Neural progenitor cell (in vitro differentiated cells): ENCODE measurements around the gene IGFALS. TPM values are rescaled to one million over a fixed set of nuclear protein-coding genes. Genes with fewer than 3 reads are reported as not detected.

ENCODE experiments used
- DNase-seq: peaks from one replicate; pipeline ENCODE4 v3.0.0-alpha.2; 2016; ENCODE audit warnings: low spot score
- H2AFZ ChIP-seq: fragments of 200-600 bp; sonication (generic); replicated peaks from 2 replicates; pipeline ENCODE4 v1.6.1; 2016; ENCODE audit warnings: antibody characterized with exemption
- H3F3A ChIP-seq: fragments of 200-600 bp; sonication (generic); 2 replicates; pipeline ENCODE4 v1.6.1; 2016; ENCODE audit warnings: antibody characterized with exemption, low read depth
- H3K27ac ChIP-seq: fragments of 200-600 bp; sonication (generic); 2 replicates; pipeline ENCODE4 v1.5.1; 2016; ENCODE audit warnings: mild to moderate bottlenecking
- H3K27me3 ChIP-seq: fragments of 200-600 bp; sonication (generic); 2 replicates; pipeline ENCODE4 v1.6.1; 2016; ENCODE audit warnings: mild to moderate bottlenecking, moderate library complexity
- H3K36me3 ChIP-seq: fragments of 200-600 bp; sonication (generic); 2 replicates; pipeline ENCODE4 v1.5.1; 2016
- H3K4me1 ChIP-seq: fragments of 200-600 bp; sonication (generic); 2 replicates; pipeline ENCODE4 v1.6.1; 2016; ENCODE audit warnings: mixed run types
- H3K4me2 ChIP-seq: fragments of 200-600 bp; sonication (generic); 2 replicates; pipeline ENCODE4 v1.6.1; 2016
- H3K4me3 ChIP-seq: fragments of 200-600 bp; sonication (generic); 2 replicates; pipeline ENCODE4 v1.5.1; 2016
- H3K79me2 ChIP-seq: fragments of 200-600 bp; sonication (generic); 2 replicates; pipeline ENCODE4 v1.6.1; 2016; ENCODE audit warnings: low read depth
- H3K9ac ChIP-seq: fragments of 200-600 bp; sonication (generic); 2 replicates; pipeline ENCODE4 v1.6.1; 2016
- H3K9me3 ChIP-seq: fragments of 200-600 bp; sonication (generic); 2 replicates; pipeline ENCODE4 v1.5.1; 2016; ENCODE audit warnings: low read depth
- H4K20me1 ChIP-seq: fragments of 200-600 bp; sonication (generic); 2 replicates; pipeline ENCODE4 v1.6.1; 2016; ENCODE audit warnings: low read depth
- H3K27ac Mint-ChIP-seq: 3 replicates; pipeline ENCODE4 v1.8.0; 2021; ENCODE audit warnings: mixed read lengths
- H3K27me3 Mint-ChIP-seq: 2 replicates; pipeline ENCODE4 v1.8.0; 2022; ENCODE audit warnings: low read depth, mild to moderate bottlenecking, inconsistent platforms, moderate library complexity, mixed read lengths; ENCODE audit not compliant: insufficient read depth
- H3K36me3 Mint-ChIP-seq: 3 replicates; pipeline ENCODE4 v1.8.0; 2021; ENCODE audit warnings: mixed read lengths
- H3K4me1 Mint-ChIP-seq: 3 replicates; pipeline ENCODE4 v1.8.0; 2021; ENCODE audit warnings: mixed read lengths
- H3K4me3 Mint-ChIP-seq: 3 replicates; pipeline ENCODE4 v1.8.0; 2021; ENCODE audit warnings: mild to moderate bottlenecking, moderate library complexity, mixed read lengths
- H3K9me3 Mint-ChIP-seq: 3 replicates; pipeline ENCODE4 v1.8.0; 2020; ENCODE audit warnings: mixed read lengths
- CTCF ChIP-seq: fragments of 200-600 bp; sonication (generic); IDR thresholded peaks from 2 replicates; pipeline ENCODE4 v1.5.1; 2017; ENCODE audit warnings: antibody characterized with exemption, mild to moderate bottlenecking
- EZH2 ChIP-seq: fragments of 200-600 bp; sonication (generic); IDR thresholded peaks from 2 replicates; pipeline ENCODE4 v1.6.1; 2017; ENCODE audit warnings: antibody characterized with exemption, mild to moderate bottlenecking, moderate library complexity
- EZH2phosphoT487 ChIP-seq: fragments of 200-600 bp; sonication (generic); IDR thresholded peaks from 2 replicates; pipeline ENCODE4 v1.6.1; 2017; ENCODE audit warnings: antibody characterized with exemption
- total RNA-seq: library from RNA; depleted of rRNA; stranded (reverse); fragments of >200 nt; gene quantifications from 2 replicates; pipeline ENCODE4 v1.2.3, GENCODE V29; 2015; ENCODE audit warnings: low replicate concordance

IGFALS gene
- total RNA-seq, 1 donor from 2014 or later = not detected

GRCh38 chr16:1776672-1776955, 16.9 kb downstream of the IGFALS start:
- Histone ChIP-seq H3K4me1 (peaks cover 11% of the 10 kb centered on the region), H3F3A (peaks cover 11% of the 10 kb centered on the region), H3K4me3 (no peak overlapping the region), H2AFZ (no peak overlapping the region), H4K20me1 (peaks cover 42% of the 10 kb centered on the region), H3K79me2 (peaks cover 35% of the 10 kb centered on the region), H3K36me3 (no peaks in the 10 kb centered on the region), H3K4me2 (no peak overlapping the region), H3K27ac (no peak overlapping the region), H3K9ac (no peak overlapping the region), H3K27me3 (no peaks in the 10 kb centered on the region), H3K9me3 (no peaks in the 10 kb centered on the region)
- Mint-ChIP-seq H3K27me3 (peaks cover 7% of the 10 kb centered on the region), H3K9me3 (no peaks in the 10 kb centered on the region), H3K36me3 (peaks cover 3% of the 10 kb centered on the region), H3K4me1 (peaks cover 16% of the 10 kb centered on the region), H3K27ac (no peak overlapping the region), H3K4me3 (no peak overlapping the region)
- TF ChIP-seq CTCF (no peak), EZH2 (no peak)
- no peak for DNase-seq

- H3K4me2 ChIP-seq = no peak overlapping the region
- H3F3A ChIP-seq = peaks cover 6% of the 10 kb centered on the region
- TF ChIP-seq EZH2 (no peak), EZH2phosphoT487 (no peak), CTCF (no peak)
- no peak overlapping the region for H2AFZ ChIP-seq
- H3K27ac Mint-ChIP-seq = no peak overlapping the region
- no peak for DNase-seq
- H3K4me1 Mint-ChIP-seq = peaks cover 10% of the 10 kb centered on the region
- peaks cover 30% of the 10 kb centered on the region for H3K79me2 ChIP-seq
- H3K27me3 Mint-ChIP-seq = peaks cover 5% of the 10 kb centered on the region
- peak overlapping the region; percentile 50 for H3K4me3 Mint-ChIP-seq
- peaks cover 3% of the 10 kb centered on the region for H3K36me3 Mint-ChIP-seq
- H3K9ac ChIP-seq = no peak overlapping the region
- peaks cover 6% of the 10 kb centered on the region for H3K4me1 ChIP-seq
- H4K20me1 ChIP-seq = peaks cover 37% of the 10 kb centered on the region
- no peak overlapping the region for H3K27ac ChIP-seq
- no peaks in the 10 kb centered on the region for H3K27me3 ChIP-seq
- H3K36me3 ChIP-seq = no peaks in the 10 kb centered on the region
- H3K4me3 ChIP-seq = no peak overlapping the region
- no peaks in the 10 kb centered on the region for H3K9me3 Mint-ChIP-seq
- no peaks in the 10 kb centered on the region for H3K9me3 ChIP-seq
Observed at GRCh38 chr16:1775846-1776671, 17.4 kb downstream of the IGFALS start.

GRCh38 chr16:1775006-1775845, 18.3 kb downstream of the IGFALS start:
- Histone ChIP-seq H3K27ac (no peak overlapping the region), H3K4me2 (no peak overlapping the region), H3F3A (peaks cover 3% of the 10 kb centered on the region), H3K36me3 (no peaks in the 10 kb centered on the region), H3K79me2 (peaks cover 25% of the 10 kb centered on the region), H4K20me1 (peaks cover 38% of the 10 kb centered on the region), H3K9ac (no peak overlapping the region), H3K9me3 (no peaks in the 10 kb centered on the region), H2AFZ (no peak overlapping the region), H3K27me3 (no peaks in the 10 kb centered on the region), H3K4me3 (no peak overlapping the region), H3K4me1 (peaks cover 5% of the 10 kb centered on the region)
- Mint-ChIP-seq H3K9me3 (no peaks in the 10 kb centered on the region), H3K27me3 (peaks cover 5% of the 10 kb centered on the region), H3K4me3 (peak overlapping the region; percentile 58), H3K36me3 (peaks cover 3% of the 10 kb centered on the region), H3K4me1 (peaks cover 10% of the 10 kb centered on the region), H3K27ac (no peak overlapping the region)
- no peak for TF ChIP-seq CTCF
- TF ChIP-seq EZH2phosphoT487 = no peak
- TF ChIP-seq EZH2 = no peak
- DNase-seq = no peak
